IPS DF 19.7 (cell line): ENCODE measurements around the gene DSCAM.

Experiments
- DNase-seq: peaks from one replicate; pipeline ENCODE4 v3.0.0-alpha.2; 2013; ENCODE audit warnings: low read depth, low spot score

DSCAM gene

DNA sequence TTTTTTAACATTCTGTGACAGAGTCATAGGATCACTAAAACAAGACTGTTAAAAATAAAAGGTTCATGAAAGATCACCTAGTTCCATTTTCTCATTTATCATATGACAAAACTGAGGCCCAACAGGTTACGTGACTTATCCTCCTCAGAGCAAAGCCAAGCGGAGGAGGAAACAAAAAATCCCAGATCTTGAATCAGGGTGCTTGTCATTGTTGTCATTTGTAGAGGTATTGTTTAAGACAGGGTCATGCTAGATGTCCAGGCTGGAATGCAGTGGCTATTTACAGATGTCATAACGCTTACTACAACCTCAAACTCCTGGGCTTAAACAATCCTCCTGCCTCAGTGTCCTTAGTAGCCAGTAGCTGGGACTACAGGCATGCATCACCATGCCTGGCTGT lies 293.2 kb downstream of the DSCAM start:
- no peak for DNase-seq

GRCh38 chr21:40547906-40548513 lies 298.9 kb downstream of the DSCAM start:
- DNase-seq = no peak

DNA sequence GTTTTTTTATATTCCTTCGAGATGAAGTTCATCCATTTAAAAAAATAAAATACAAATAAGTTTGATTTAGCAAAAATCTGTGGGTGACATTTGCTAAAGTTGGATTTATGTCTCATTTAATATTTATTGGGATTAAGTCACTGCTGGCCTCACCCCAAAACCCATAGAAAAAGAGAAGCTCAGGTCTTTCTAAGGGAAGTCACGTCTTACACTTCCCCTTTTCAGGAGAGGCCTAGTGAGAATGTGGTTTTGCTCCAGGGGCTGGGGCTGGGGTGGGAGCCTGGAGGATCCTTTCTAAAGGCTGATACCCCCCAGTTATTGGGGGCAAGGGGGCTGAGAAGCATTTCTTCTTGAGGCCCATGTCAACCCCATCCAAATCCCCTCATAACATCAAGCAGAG lies 300.3 kb downstream of the DSCAM start:
- no peak for DNase-seq

DNA sequence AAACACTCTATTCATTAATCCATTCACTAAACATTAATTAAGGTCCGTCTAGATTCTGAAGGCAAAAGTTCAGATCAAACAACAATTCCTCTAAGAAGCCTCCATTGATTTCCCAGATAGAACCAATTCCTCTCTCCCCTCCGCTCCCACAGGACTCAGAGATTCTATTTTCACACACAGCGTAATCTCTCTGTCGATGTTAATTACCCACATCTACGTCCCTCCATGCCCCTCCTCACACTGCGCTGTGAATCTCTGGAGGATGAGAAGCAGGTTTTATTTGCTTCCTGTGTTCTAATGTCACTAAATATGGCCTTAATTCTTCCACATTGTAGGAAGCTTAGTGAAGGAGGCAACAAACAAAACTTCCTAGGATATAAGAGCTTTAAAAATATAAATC lies 306.7 kb downstream of the DSCAM start:
- no peak for DNase-seq

DNA sequence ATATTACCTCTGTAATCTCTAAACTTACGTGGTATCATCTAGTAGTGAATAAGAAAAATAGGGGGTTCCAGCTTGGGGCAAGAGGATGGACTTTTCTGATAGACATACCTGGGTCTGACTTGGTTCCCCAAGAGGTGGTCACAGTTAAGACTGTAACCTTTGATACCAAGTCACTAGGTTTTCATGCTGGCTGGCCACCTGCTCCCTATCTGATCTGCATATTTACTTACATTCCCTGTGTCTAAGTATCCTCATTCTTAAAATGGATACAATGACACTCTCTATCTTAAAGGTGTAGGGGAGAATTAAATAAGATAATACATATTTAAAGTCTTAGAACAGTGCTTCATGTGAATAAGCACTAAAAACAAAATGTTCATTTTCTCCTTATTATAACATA lies 312.1 kb downstream of the DSCAM start:
- no peak for DNase-seq

- no peak for DNase-seq
These were observed 315.4 kb downstream of the DSCAM start for GRCh38 chr21:40531431-40532110.

GRCh38 chr21:40531016-40531415 lies 315.9 kb downstream of the DSCAM start:
- no peak for DNase-seq

- DNase-seq = no peak
These were observed 329.3 kb downstream of the DSCAM start for GRCh38 chr21:40517646-40518045.

GRCh38 chr21:40516335-40516734 lies 330.6 kb downstream of the DSCAM start:
- no peak for DNase-seq

GRCh38 chr21:40512590-40512989 lies 334.4 kb downstream of the DSCAM start:
- DNase-seq = no peak

DNA sequence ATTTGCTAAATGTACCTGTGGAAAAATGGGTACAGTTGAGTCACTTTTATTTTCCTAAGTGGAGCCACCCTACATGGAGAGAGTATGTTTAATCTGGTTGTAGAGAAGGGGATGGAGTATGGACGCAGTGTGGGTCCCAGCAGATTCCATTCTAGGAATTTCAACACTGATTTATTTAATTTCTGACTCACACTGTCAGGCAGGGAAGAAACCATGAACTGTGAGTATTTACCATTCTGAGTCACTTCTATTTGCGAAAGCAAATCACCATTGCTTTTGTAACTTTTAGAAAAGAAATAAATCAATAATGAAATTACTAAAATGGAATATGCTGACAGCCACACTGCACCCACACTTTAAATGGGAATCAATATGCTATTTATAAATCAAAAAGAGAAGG lies 339.0 kb downstream of the DSCAM start:
- no peak for DNase-seq

DNA sequence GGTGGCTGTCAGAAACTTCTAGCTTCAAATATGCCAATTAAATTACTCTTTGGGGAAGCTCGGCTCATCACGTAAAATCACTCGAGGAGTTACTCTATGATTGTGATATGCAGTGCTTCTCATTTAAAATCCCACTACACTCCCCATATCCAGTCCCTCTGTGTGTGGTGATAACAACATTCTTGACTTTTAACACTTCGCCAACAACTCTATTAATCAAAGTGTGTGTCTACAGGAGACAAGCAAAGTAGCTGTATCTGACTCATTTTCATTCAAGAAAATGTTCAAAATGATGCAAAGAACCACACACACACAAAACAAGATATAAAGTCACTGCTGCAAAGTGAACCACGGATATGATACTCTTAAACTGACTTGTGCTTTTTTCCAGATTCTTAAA lies 341.3 kb downstream of the DSCAM start:
- no peak for DNase-seq

DNA sequence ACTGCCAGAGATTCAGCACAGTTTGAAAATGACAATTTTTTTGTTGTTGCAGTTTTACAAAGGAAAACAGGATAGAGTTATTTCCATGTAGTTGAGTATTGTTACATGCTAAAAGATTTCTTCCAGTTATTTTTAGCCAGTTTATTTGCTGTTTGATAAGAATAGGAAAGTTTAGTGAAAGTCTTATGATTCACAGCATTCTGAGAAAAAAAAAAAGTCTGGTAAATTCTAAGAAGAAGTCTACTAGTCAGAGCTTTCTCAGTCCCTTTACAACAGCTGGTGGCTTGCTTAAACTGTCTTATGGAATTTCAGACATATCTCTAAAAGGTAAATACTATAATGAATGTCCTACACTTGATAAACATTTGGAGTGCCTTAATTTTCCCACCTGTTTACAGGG lies 341.7 kb downstream of the DSCAM start:
- no peak for DNase-seq

DNA sequence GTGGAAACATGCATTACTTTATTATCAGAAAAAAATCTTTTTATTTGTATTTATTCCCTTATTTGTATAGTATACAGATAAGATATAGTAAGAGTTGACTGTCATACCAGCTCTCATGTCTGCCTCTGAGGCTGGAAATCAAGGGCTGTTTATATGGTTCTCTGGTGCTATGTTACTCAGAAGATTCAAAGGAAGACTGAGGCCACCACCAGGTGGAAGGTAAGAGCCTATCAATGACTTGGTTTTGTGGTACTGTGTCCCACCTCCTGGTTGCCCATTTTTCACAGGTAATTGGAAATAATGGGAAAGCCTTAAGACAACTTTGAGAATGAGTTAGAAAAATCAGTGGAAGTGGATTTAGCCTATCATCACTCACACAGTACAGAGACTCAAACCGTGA lies 342.1 kb downstream of the DSCAM start:
- DNase-seq = no peak

DNA sequence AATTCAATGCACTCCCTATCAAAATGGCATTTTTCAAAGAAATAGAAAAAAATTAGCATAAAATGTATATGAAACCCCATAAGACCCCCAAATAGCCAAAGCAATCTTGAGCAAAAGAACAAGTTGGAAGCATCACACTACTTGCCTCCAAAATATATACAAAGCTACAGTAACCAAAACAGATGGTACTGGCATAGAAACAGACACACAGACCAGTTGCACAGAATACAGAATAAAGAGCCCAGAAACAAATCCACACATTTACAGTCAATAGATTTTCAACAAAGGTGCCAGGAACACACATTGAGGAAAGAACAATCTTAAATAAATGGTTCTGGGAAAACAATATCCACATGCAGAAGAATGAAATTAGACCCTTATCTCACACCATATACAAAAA lies 350.8 kb downstream of the DSCAM start:
- DNase-seq = no peak

- DNase-seq = no peak
These were observed 356.6 kb downstream of the DSCAM start for GRCh38 chr21:40490408-40490807.

- no peak for DNase-seq
These were observed 358.0 kb downstream of the DSCAM start for GRCh38 chr21:40489001-40489400.

GRCh38 chr21:40481764-40482163 lies 365.2 kb downstream of the DSCAM start:
- no peak for DNase-seq

- DNase-seq = no peak
These were observed 372.4 kb downstream of the DSCAM start for GRCh38 chr21:40474513-40474912.

- no peak for DNase-seq
These were observed 374.9 kb downstream of the DSCAM start for GRCh38 chr21:40472013-40472412.

DNA sequence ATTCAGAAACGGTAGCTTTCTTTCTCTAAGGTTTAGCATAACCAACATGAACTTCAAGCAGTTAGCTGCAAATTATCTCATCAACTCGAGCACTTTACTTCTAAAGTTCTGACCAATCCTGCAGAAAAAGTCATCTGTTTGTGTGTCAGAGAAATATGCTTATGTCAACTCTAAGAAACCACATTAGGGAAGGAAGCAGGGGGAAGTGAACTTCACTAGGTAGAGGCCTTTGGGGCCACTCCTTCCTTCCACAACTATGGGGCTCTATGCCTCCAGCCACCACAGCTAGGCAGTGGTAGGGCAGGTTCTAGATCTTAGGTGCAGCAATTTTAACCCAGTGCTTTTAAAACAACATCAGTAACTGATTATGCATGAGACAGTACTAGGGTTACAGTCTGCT lies 375.9 kb downstream of the DSCAM start:
- DNase-seq = no peak

DNA sequence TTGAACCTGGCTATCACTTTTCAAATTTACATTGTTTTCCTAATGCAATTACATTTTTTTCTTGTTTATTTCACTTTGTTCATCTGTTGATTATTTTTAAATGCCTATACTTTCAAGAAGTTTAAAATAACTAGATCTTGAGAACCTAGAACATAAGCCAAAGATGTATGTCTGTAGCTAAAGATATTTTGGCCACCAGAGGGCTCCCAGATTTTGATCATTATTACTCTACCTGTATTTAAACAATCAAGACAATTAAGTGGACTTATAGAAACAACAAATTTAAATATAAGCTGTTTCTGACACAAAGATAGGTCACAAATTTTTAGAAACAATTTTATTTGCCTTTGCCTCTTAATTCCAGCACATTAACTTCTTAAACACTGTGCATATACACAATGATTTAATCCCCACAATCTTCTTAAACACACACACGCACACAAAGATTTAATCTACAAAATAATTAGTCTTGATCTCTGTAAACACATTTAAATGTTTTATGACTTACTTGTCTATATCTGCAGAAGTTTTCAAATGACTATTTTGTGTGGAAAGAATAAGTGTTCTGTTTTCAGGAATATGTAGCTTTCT lies 380.0 kb downstream of the DSCAM start:
- DNase-seq = no peak

DNA sequence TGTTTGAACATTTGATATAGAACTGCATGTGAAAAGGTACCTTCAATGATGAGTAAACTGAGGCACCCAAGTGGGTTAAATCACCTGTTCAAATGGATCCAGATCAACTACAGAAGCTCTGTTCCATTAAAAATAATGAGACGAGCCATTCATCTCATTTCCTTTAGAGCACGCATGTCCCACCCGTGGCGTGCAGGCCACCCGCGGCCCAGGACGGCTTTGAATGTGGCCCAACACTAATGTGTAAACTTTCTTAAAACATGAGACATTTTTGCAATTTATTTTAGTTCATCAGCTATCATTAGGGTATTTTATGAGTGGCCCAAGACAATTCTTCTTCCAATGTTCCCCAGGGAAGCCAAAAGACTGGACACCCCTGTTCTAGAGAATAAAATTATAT lies 381.6 kb downstream of the DSCAM start:
- no peak for DNase-seq
